ENCODE results near the gene AK4. TPM values are rescaled to one million over a fixed set of nuclear protein-coding genes. Genes with fewer than 3 reads are reported as not detected.

Gene AK4
- total RNA-seq, 1 donor from 2014 or later: 36.6 TPM

- peak overlapping the region; percentile 62 for H3K4me3 ChIP-seq (ENCODE audit: low read depth, low read length)
- TF ChIP-seq, protein P1, sequence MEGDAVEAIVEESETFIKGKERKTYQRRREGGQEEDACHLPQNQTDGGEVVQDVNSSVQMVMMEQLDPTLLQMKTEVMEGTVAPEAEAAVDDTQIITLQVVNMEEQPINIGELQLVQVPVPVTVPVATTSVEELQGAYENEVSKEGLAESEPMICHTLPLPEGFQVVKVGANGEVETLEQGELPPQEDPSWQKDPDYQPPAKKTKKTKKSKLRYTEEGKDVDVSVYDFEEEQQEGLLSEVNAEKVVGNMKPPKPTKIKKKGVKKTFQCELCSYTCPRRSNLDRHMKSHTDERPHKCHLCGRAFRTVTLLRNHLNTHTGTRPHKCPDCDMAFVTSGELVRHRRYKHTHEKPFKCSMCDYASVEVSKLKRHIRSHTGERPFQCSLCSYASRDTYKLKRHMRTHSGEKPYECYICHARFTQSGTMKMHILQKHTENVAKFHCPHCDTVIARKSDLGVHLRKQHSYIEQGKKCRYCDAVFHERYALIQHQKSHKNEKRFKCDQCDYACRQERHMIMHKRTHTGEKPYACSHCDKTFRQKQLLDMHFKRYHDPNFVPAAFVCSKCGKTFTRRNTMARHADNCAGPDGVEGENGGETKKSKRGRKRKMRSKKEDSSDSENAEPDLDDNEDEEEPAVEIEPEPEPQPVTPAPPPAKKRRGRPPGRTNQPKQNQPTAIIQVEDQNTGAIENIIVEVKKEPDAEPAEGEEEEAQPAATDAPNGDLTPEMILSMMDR (conservative IDR thresholded peaks at IDR 0.05; ENCODE audit: low read depth, low read length): no peak
- no peak for DNase-seq (ENCODE audit: low read depth)
Observed at GRCh38 chr1:65146908-65147423, 1.0 kb upstream of the AK4 start.

DNA sequence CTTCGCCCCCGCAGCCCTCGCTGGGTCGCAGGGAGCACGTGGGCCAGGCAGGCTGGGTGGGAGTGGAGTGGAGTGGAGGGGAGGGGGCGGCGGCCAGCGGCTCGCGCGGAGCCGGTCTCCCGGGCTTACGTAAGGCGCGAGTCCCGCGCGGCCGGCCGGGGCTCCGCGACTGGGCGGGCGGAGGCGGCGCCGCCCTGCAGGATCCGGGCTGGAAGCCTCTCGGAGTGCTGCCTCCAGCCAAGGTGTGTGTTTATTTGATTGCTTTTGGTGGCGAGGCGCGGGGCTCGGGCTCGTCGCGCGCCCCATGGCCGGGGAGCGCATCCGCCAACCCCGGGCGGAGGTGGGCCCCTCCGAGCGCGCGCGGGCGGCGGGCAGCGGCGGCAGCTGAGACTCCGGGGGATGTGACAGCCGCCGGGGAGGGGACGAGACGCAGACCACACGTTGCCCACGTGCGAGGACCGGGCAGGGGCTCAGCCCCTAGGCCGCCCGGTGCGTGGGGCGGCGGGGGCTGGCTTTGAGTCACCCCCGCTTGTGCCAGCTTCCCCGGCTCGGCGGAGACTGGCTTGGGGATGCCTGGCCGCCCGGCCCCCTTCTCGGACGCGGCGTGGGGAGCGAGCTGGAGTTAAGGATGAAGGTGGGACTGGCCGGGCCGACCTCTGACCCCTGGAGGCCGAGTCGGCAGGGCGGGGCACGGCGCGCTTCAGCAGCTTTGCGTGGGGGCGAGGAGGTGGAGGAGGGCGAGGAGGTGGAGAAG, 402 bp upstream of the AK4 start:
- H3K4me3 ChIP-seq (ENCODE audit: low read depth, low read length): peak overlapping the region; percentile 62
- TF ChIP-seq, protein P1 (conservative IDR thresholded peaks at IDR 0.05; ENCODE audit: low read depth, low read length): no peak
- DNase-seq (ENCODE audit: low read depth): no peak

DNA sequence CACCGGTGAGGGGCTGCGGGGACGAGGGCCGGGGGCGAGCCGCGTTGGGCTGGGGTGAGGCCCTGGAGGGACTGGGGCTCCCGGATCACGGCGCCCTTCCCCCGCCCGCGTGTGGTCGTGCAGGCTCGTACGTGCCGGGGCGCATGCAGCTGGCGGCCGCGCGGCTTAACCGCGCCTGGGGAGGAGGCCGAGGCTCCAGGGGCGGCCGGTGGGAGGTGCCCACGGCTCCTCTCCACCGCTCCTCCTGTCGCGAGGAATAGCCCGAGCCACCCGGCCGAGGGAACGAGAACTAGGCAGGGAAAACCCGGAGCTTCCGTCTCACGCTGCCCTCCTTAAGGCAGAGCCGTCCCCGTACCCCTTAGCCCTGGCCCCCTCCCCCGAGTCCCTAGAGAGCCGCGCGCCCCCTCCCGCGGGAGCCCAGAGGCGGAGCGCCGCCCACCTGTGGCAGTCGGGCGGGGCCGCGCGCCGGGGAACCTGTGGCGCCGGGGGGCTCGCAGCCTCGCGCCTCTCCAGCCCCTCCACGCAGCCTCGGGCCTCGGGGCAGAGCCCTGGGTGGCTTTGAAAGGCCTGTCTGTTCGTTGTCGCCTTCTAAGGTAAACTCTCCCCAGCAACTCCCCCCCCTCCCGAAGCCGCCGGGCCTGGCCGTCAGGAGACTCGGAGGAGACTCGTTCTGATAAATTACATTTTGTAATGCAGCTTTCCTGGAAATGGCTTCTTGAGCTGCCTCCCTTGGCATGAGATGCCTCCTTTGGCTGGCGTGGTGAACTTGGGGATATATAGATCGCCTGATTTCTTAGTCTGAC, 746 bp downstream of the AK4 start:
- no peak for DNase-seq (ENCODE audit: low read depth)
- H3K4me3 ChIP-seq (ENCODE audit: low read depth, low read length): peak overlapping the region; percentile 62
- TF ChIP-seq, protein P1 (conservative IDR thresholded peaks at IDR 0.05; ENCODE audit: low read depth, low read length): no peak

DNA sequence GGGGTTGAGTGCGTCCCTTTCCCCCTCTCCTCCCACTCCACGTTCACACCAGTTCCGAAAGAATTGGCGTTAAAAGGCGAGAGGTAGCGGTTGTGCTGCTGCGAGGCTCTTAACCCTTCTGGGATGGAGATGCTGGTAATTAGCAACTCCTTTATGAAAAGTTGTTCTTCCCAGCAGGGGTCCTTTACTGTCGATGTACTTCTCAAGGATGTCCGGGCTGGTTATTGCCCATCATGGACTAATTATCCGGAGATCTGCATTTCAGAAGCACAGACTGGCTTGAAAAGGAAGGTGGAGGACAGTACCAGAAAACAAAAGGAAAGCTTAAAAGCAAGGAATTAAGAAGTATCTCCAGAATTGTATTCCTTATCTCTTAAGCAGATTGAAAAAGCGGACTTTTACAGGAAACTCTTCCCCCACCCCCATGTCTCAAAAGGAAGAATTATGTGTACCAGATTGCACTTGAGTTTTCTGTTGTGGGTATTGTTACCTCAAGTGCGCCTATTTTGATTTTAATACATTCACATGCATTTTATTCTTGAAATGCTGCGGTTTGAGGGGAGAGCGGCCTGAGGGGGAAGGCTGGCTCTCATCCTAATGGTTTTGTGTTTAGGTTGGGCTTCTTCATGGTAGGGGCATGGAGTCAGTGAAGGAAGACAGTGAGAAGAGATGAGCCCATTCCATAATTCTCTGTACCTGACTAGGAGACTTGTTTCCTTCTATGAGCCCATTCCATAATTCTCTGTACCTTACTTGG, 1.5 kb downstream of the AK4 start:
- no peak for DNase-seq (ENCODE audit: low read depth)
- H3K4me3 ChIP-seq (ENCODE audit: low read depth, low read length): peak overlapping the region; percentile 62
- TF ChIP-seq, protein P1 (conservative IDR thresholded peaks at IDR 0.05; ENCODE audit: low read depth, low read length): no peak

- TF ChIP-seq, protein P1 (conservative IDR thresholded peaks at IDR 0.05; ENCODE audit: low read depth, low read length): no peak
- DNase-seq (ENCODE audit: low read depth): no peak
- H3K4me3 ChIP-seq (ENCODE audit: low read depth, low read length): peak overlapping the region; percentile 62
Observed at GRCh38 chr1:65150108-65150463, 2.1 kb downstream of the AK4 start.

DNA sequence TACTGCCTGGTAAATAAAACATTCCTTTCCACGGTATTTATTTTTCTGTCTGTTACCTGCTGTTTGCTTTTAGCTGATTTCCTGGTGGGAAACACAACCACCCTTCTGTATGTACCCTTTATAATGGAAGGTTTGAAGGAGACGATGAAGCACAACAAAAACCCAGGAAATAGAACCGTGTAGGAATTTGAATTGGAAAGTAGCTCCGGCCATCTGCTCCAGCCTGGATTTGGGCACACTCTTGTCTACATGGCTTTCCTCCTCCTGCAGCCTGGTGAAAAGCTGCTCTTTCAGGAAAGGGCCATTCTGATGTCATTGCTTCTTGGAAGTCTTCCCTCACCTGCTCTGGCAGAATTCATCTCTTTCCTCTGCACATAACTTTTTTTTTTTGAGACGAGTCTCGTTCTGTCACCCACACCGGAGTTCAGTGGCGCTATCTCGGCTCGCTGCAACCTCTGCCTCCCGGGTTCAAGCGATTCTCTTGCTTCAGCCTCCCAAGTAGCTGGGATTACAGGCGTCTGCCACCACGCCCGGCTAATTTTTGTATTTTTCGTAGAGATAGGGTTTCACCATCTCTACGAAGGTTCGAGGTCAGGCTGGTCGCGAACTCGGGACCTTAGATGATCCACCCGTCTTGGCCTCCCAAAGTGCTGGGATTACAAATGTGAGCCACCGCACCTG, 2.7 kb downstream of the AK4 start:
- no peak for DNase-seq (ENCODE audit: low read depth)
- peak overlapping the region; percentile 62 for H3K4me3 ChIP-seq (ENCODE audit: low read depth, low read length)
- TF ChIP-seq, protein P1 (conservative IDR thresholded peaks at IDR 0.05; ENCODE audit: low read depth, low read length): no peak
